Thyroid gland (tissue), 4 donors: Measurements from ENCODE around the gene TNFSF8.

Experiments
- POLR2A ChIP-seq, 2 donors: fragments of 450-650 bp; IDR thresholded peaks; one replicate each; pipeline ENCODE4 v1.6.1; 2017; ENCODE audit warnings: antibody characterized with exemption in 2 of 2, mild to moderate bottlenecking in 2 of 2, moderate library complexity in 1 of 2
- TF ChIP-seq, protein P1 (sequence below), 6 experiments: fragments of 200-600 bp in 3 of 6; fragments of 450-650 bp in 3 of 6; sonication (generic) in 3 of 6; IDR thresholded peaks; one replicate each; pipeline ENCODE4 v1.5.1; 2016 to 2019; ENCODE audit warnings: antibody characterized with exemption in 6 of 6, mild to moderate bottlenecking in 2 of 6, inconsistent platforms in 1 of 6, moderate library complexity in 1 of 6

DNA sequence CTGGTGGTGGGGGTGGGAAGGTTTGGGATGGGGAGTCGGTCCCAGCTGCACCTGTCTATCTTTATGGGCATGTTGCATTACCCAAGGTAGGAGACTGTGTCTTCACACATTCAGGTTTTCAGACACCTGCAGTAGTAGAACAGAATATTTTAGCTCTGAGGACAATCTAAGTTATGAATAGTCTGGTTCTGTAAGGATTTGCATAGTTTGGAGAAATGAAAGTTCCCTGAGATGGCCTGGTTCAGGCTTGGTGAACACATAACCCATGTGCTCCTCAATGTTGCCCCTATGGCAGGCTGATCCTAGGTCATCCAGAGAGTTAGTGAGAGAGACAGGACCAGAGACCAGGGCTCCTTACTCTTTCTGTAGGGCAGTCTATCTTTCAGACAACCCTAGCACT is 20.7 kb downstream of the TNFSF8 start:
- TF ChIP-seq, protein P1, sequence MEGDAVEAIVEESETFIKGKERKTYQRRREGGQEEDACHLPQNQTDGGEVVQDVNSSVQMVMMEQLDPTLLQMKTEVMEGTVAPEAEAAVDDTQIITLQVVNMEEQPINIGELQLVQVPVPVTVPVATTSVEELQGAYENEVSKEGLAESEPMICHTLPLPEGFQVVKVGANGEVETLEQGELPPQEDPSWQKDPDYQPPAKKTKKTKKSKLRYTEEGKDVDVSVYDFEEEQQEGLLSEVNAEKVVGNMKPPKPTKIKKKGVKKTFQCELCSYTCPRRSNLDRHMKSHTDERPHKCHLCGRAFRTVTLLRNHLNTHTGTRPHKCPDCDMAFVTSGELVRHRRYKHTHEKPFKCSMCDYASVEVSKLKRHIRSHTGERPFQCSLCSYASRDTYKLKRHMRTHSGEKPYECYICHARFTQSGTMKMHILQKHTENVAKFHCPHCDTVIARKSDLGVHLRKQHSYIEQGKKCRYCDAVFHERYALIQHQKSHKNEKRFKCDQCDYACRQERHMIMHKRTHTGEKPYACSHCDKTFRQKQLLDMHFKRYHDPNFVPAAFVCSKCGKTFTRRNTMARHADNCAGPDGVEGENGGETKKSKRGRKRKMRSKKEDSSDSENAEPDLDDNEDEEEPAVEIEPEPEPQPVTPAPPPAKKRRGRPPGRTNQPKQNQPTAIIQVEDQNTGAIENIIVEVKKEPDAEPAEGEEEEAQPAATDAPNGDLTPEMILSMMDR (IDR thresholded peaks at IDR 0.05) = no peak
- TF ChIP-seq POLR2A (IDR thresholded peaks at IDR 0.05) = no peak
